ENCODE measurements around the gene FAM228B.

Gene FAM228B

GRCh38 chr2:24199968-24200590 is 76.8 kb downstream of the FAM228B start:
- no peak for DNase-seq (ENCODE audit: extremely low spot score)
- TF ChIP-seq NFRKB (IDR thresholded peaks at IDR 0.05) (no peak), BHLHE40 (IDR thresholded peaks at IDR 0.05; ENCODE audit: borderline replicate concordance) (no peak), HDGF (IDR thresholded peaks at IDR 0.05; ENCODE audit: borderline replicate concordance) (no peak), LEF1 (IDR thresholded peaks at IDR 0.05; ENCODE audit: borderline replicate concordance) (no peak), FOXA1 (IDR thresholded peaks at IDR 0.05) (no peak), PKNOX1 (IDR thresholded peaks at IDR 0.05) (no peak), ZNF384 (IDR thresholded peaks at IDR 0.05) (no peak), ARNT (IDR thresholded peaks at IDR 0.05) (no peak), FOXK2 (IDR thresholded peaks at IDR 0.05) (no peak), L3MBTL2 (conservative IDR thresholded peaks at IDR 0.05) (no peak), TARDBP (IDR thresholded peaks at IDR 0.05) (no peak), ELF4 (IDR thresholded peaks at IDR 0.05) (no peak)
- CTCF ChIA-PET = no interaction called here
- POLR2A ChIA-PET = no interaction called here

- DNase-seq (ENCODE audit: extremely low spot score) = no peak
- TF ChIP-seq NFRKB (IDR thresholded peaks at IDR 0.05) = no peak
- no peak for TF ChIP-seq TARDBP (IDR thresholded peaks at IDR 0.05)
- TF ChIP-seq SUZ12 (IDR thresholded peaks at IDR 0.05) = no peak
- TF ChIP-seq CTBP1 (IDR thresholded peaks at IDR 0.05; ENCODE audit: borderline replicate concordance) = no peak
- TF ChIP-seq FOXK2 (IDR thresholded peaks at IDR 0.05) = no peak
- TF ChIP-seq ELF4 (IDR thresholded peaks at IDR 0.05) = no peak
- no peak for TF ChIP-seq LEF1 (IDR thresholded peaks at IDR 0.05; ENCODE audit: borderline replicate concordance)
- no peak for TF ChIP-seq ZNF384 (IDR thresholded peaks at IDR 0.05)
- TF ChIP-seq HDGF (IDR thresholded peaks at IDR 0.05; ENCODE audit: borderline replicate concordance) = no peak
- TF ChIP-seq FOXM1 (IDR thresholded peaks at IDR 0.05; ENCODE audit: borderline replicate concordance) = no peak
- ChIA-PET CTCF (no interaction called here), POLR2A (no interaction called here)
Observed at GRCh38 chr2:24200799-24201198, 77.5 kb downstream of the FAM228B start.

- no peak for DNase-seq (ENCODE audit: extremely low spot score)
- no peak for TF ChIP-seq LEF1 (IDR thresholded peaks at IDR 0.05; ENCODE audit: borderline replicate concordance)
- no peak for TF ChIP-seq L3MBTL2 (conservative IDR thresholded peaks at IDR 0.05)
- no peak for TF ChIP-seq CTBP1 (IDR thresholded peaks at IDR 0.05; ENCODE audit: borderline replicate concordance)
- TF ChIP-seq TARDBP (IDR thresholded peaks at IDR 0.05) = no peak
- TF ChIP-seq ZNF384 (IDR thresholded peaks at IDR 0.05) = no peak
- TF ChIP-seq SUZ12 (IDR thresholded peaks at IDR 0.05) = no peak
- no peak for TF ChIP-seq FOXM1 (IDR thresholded peaks at IDR 0.05; ENCODE audit: borderline replicate concordance)
- TF ChIP-seq FOXA1 (IDR thresholded peaks at IDR 0.05) = no peak
- no peak for TF ChIP-seq PKNOX1 (IDR thresholded peaks at IDR 0.05)
- no peak for TF ChIP-seq SP1 (IDR thresholded peaks at IDR 0.05)
- no peak for TF ChIP-seq HDGF (IDR thresholded peaks at IDR 0.05; ENCODE audit: borderline replicate concordance)
- TF ChIP-seq ELF4 (IDR thresholded peaks at IDR 0.05) = no peak
- ChIA-PET CTCF (interaction anchor here (1.2 kb wide), 1 partner anchor 37 kb away, joined by 3 read pairs; no protein-coding TSS in a partner anchor), POLR2A (interaction anchor here (1.5 kb wide), 1 partner anchor 276 kb away, joined by 3 read pairs; the partner anchor contains the start of gene ATAD2B)
Observed at GRCh38 chr2:24203029-24203786, 79.9 kb downstream of the FAM228B start.

GRCh38 chr2:24203787-24204150 is 80.5 kb downstream of the FAM228B start:
- ChIA-PET POLR2A (interaction anchor here (1.5 kb wide), 1 partner anchor 276 kb away, joined by 3 read pairs; the partner anchor contains the start of gene ATAD2B), CTCF (interaction anchor here (1.2 kb wide), 1 partner anchor 38 kb away, joined by 3 read pairs; no protein-coding TSS in a partner anchor)
- TF ChIP-seq HDGF (IDR thresholded peaks at IDR 0.05; ENCODE audit: borderline replicate concordance) (no peak), ZNF384 (IDR thresholded peaks at IDR 0.05) (no peak), PKNOX1 (IDR thresholded peaks at IDR 0.05) (no peak), TARDBP (IDR thresholded peaks at IDR 0.05) (no peak), ELF4 (IDR thresholded peaks at IDR 0.05) (no peak)
- DNase-seq (ENCODE audit: extremely low spot score) = no peak

GRCh38 chr2:24204505-24204904 is 81.2 kb downstream of the FAM228B start:
- TF ChIP-seq BHLHE40 (IDR thresholded peaks at IDR 0.05; ENCODE audit: borderline replicate concordance) (no peak), L3MBTL2 (conservative IDR thresholded peaks at IDR 0.05) (no peak), ELF4 (IDR thresholded peaks at IDR 0.05) (no peak), FOXM1 (IDR thresholded peaks at IDR 0.05; ENCODE audit: borderline replicate concordance) (no peak), SUZ12 (IDR thresholded peaks at IDR 0.05) (no peak), SP1 (IDR thresholded peaks at IDR 0.05) (no peak), PKNOX1 (IDR thresholded peaks at IDR 0.05) (no peak)
- CTCF ChIA-PET = no interaction called here
- DNase-seq (ENCODE audit: extremely low spot score) = no peak
- POLR2A ChIA-PET = no interaction called here

- no peak for DNase-seq (ENCODE audit: extremely low spot score)
- ChIA-PET CTCF (no interaction called here), POLR2A (no interaction called here)
- TF ChIP-seq PKNOX1 (IDR thresholded peaks at IDR 0.05) (no peak), ARNT (IDR thresholded peaks at IDR 0.05) (no peak), NFRKB (IDR thresholded peaks at IDR 0.05) (no peak), FOXA1 (IDR thresholded peaks at IDR 0.05) (no peak), FOXK2 (IDR thresholded peaks at IDR 0.05) (no peak), FOXM1 (IDR thresholded peaks at IDR 0.05; ENCODE audit: borderline replicate concordance) (no peak), TARDBP (IDR thresholded peaks at IDR 0.05) (no peak), BHLHE40 (IDR thresholded peaks at IDR 0.05; ENCODE audit: borderline replicate concordance) (no peak), HDGF (IDR thresholded peaks at IDR 0.05; ENCODE audit: borderline replicate concordance) (no peak), SUZ12 (IDR thresholded peaks at IDR 0.05) (no peak), CTBP1 (IDR thresholded peaks at IDR 0.05; ENCODE audit: borderline replicate concordance) (no peak), L3MBTL2 (conservative IDR thresholded peaks at IDR 0.05) (no peak)
Observed at GRCh38 chr2:24205131-24205530, 81.9 kb downstream of the FAM228B start.

Measured in HEK293T (cell line).